HG03135 (cell line): ENCODE measurements around the gene KLRC2.
"Not testable (repeated sequence)": the region's sequence is repeated elsewhere in the genome, so short reads cannot be mapped to it uniquely, and the experiment has no call there.

Experiments used
- ATAC-seq: cut with Tn5 transposase; IDR thresholded peaks from one replicate; pipeline ENCODE4 v1.9.1; 2021; ENCODE audit warnings: mild to moderate bottlenecking, moderate library complexity; ENCODE audit not compliant: unreplicated experiment

Gene KLRC2

DNA sequence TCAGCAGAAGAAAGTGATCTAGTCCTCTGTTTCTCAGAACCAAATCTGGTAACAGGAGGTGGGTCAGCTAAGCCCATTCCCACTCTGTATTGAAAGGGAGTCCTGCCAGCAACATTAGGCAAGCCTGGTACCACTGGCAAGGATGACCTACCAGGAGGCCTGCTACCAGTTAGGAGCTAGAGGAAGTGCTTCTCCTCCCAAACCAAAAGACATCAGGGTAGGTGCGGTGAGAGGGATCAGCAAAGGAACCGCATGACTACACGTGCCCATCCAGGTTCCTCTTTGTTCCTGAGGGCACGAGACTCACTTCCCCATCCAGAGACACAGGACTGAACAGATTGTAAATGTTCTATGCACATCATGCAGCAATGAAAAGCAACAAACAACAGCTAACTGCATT is 29.1 kb downstream of the KLRC2 start:
- ATAC-seq, result no peak

DNA sequence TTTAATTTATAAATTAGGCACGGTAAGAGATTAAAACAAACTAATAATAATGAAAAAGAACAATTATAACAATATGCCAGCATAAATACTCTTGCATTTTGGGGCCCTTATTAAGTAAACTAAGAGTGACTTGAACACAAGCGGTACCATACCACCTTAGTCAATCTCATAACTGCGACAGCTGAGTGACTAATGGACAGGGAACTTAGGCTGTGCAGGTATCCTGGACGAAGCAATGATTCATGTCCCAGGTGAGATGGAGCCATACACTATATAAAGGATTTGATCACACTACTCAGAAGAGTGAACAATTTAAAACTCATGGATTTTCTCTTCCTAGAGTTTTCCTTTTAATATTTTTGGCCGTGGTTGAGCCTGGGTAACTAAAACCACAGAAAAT is 30.5 kb downstream of the KLRC2 start:
- ATAC-seq, result no peak

DNA sequence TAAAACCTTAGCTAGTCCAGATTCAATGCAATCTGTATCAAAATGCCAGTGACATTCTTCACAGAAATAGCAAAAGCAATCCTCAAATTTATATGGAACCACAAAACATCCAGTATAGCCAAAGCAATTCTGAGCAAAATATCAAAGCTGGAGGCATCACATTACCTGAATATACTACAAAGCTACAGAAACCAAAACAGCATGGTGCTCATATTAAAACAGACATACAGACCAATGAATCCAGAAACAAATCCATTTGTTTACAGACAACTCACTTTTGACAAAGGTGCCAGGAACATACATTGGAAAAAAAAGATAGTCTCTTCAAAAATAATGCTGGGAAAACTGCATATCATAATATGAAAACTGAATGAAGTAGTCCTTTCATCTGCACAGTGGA is 31.0 kb downstream of the KLRC2 start:
- no peak for ATAC-seq

DNA sequence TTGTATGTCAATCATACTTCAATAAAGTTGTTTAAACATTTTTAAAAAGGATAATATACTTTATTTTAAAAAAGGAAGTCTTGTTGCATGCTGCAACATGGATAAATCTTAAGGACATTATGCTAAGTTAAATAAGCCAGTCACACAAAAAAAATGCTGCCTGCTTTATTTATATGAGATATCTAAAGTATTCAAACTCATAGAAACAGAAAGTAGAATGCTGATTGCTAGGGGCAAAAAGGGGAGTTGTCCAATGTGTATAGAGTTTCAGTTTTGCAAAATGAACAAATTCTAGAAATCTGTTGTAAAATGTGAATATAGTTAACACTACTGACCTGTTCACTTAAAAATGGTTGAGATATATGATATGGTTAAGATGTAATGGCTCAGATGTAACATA is 35.0 kb downstream of the KLRC2 start:
- ATAC-seq, result no peak

DNA sequence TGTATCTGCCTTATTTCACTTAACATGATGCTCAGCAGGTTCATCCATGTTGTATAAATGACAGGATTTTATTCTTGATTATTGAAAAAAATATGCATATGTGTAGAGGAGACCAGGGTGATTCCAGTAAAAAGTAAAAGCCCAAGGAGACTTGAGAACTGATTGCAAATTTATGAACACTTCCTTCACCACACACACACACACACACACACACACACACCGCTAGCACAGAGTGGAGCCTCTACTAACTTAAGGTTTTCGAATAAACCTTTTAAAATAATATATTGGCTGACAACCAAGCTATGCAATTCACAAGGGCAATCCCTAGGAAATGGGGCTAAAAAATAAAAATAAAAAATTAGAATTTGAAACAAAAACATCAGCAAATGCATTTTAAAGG is 37.6 kb downstream of the KLRC2 start:
- ATAC-seq, result no peak

DNA sequence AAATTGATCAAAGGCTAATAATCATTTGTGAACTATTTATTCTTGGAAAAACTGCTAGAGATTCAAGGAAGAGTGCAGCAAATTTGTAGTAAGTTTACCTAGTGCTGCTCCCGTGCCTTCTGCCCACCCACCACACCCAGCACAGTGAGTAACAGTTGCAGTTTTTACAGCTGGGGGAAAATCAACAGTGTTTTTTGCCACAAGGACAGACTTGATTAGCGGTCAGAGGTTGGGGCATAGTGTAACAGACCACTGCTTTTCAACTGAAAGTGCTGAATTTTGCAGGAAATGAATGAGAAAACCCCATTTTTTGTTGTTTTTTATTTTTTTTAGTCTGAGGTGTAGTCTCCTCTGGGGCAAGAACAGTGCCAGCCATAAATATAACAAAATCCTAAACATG is 38.5 kb downstream of the KLRC2 start:
- ATAC-seq, result no peak

DNA sequence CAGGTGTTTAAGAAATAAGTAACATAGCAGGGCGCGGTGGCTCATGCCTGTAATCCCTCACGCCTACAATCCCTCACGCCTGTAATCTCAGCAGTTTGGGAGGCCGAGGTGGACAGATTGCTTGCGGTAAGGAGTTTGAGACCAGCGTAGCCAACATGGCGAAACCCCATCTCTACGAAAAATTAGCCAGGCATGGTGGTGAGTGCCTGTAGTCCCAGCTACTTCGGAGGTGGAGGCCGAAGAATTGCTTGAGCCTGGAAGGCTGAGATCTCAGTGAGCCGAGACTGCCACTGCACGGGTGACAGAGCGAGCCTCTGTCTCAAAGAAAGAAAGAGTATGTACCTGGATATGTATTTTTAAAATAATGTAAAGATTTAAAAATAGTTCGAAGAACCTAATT is 39.6 kb downstream of the KLRC2 start:
- not testable (repeated sequence) for ATAC-seq

DNA sequence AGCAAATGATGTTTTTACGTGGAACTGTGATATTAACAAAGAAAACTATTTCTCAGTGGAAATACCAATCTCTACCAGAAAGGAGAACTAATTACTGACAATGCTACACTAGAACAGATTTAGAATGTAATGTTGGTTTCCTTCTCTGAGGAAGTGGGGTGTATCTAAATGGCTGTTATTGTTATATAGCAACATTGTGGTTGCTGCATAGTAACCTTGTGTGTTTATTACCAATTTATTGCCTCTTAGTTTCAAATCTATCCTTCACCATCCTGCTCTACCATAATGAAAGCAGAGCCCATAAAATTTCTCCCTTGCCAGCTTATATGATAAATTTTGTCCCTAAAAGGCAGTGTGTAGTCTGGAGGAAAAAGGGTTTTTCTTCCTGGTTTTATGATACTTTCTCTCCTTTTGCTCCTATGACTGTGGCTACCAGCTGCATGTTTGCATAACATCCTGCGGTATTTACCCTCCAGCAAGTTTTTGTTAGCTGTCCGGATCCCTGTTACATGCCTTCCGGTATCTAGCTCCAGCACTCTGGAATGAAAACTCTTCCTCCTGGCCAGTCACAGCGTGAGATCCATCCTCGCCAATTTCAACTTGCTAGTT is 40.3 kb downstream of the KLRC2 start:
- ATAC-seq, result peak; percentile 88

DNA sequence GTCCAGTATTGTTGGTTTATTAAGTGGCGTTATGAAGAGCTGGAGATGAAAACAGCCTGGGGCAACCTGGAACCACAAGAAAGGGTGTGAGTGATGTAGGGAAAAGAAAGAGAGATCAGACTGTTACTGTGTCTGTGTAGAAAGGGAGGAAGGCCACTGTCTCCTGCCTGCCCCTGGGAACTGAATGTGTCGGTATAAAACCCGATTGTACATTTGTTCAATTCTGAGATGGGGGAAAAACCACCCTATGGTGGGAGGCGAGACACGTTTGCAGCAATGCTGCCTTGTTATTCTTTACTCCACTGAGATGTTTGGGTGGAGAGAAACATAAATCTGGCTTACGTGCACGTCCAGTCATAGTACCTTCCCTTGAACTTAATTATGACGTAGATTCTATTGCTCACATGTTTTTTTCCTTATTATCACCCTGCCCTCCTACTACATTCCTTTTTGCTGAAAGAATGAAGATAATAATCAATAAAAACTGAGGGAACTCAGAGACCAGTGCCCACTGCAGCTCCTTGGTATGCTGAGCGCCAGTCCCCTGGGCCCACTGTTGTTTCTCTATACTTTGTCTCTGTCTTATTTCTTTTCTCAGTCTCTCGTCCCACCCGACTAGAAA is 41.2 kb downstream of the KLRC2 start:
- ATAC-seq, result not testable (repeated sequence)

DNA sequence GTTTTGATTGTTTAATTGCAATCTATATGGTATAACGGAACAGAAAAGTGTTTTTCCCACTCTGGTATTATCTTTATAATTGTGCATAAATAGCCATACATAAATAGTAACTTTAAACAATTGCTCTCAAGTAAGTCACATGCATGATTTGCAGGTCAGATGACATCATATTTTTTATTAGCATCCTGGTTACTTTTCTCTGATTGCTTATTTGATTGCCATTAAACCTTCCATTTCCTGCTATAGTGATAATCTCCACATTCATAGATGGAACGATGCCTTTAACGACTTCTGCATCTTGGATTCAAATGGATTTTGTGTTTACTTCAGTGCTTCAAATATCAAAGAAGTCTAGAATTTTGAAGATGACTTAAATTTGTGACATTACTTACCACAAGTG is 42.5 kb downstream of the KLRC2 start:
- ATAC-seq, result no peak

DNA sequence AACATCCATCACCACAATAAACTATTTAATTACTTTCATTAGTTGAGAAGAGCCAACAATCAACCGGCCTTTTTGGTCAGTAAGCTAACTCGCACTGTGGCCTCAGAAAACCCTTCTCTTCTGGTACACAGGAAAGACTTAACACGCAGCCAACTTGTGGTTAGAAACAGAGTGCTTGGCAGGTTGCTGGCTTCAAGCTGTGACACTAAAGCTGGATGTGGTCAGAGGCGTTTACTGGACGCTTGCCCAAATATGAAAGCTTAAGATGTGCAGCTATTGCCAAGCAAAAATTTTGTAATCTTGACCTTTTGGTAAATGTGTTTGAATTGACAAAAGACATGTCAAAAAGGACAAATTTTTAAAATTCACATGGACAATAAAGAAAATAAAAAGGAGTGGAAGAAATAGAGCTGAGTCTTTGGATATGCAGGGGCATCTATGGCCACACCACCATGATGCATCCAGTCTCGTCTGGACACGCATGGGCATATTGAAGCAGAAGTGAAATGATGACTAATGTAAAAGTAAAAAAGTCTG is 43.3 kb downstream of the KLRC2 start:
- ATAC-seq, result peak; percentile 69

DNA sequence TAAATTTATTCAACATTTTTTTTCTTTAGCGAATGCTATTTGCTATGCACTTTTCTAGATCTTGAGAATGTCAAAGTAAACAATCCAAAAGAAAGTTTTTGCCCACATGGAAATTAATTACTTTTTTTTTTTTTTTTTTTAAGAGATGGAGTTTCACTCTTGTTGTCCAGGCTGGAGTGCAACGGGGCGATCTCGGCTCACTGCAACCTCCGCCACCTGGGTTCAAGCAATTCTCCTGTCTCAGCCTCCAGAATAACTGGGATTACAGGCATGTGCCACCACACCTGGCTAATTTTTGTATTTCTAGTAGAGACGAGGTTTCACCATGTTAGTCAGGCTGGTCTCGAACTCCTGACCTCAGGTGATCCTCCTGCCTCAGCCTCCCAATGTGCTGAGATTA is 44.8 kb downstream of the KLRC2 start:
- ATAC-seq, result not testable (repeated sequence)

DNA sequence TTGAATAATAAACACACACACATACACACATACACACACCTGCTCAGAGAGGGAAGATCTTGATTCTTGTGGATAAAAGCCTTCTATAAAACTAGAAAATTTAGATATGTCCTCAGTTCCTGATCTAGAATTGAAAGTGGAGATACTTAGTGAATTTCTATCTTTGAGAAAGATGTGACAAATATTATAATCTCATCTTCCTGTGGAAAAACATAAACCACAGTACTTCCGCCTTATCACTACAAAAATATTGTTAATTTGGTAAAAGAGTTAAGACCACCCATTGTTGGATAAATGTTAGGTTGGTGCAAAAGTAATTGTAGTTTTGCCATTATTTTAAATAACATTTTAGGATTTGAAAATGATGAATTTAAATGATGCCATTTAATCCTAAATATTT is 45.9 kb downstream of the KLRC2 start, which contains the start of gene KLRK1:
TSS of gene KLRK1 (minus strand) at position 138 of the 400 bp plus-strand sequence. CDS start 1,231 bp downstream, outside the sequence.
- no peak for ATAC-seq

DNA sequence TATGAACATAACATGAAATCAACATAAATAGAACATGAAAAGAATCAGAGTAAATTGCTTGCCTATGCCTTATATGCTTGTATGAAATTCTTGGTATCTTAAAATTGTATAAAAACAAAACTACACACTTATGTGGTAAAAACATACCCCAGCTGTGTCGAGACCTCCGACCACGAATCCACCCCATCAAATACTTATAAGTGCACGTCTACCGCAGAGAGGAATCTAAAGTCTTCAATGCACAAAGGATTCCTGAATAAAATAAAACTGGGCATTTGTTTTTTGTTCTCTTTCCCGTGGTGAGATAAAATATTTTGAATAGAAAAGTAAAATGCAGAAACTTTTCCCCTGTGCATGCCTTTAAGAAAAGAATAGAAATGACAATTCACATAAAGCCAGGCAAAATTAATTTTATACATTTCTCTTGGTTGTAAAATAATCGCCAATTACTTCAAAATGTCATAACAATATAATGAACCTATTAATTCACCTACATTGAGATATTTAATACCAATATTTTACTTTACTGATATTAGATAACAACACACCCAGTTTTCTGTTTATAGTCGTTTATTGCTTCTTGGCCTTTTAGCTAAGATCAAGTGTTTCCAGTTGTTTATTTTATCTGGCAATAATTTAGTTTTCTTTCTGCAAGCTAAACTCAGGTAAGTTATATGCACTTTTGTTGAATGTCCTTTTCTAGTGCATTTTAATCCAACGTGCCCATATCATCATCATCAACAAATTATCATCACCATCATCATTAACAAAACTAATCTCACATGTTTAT is 47.0 kb downstream of the KLRC2 start:
- ATAC-seq, result no peak

DNA sequence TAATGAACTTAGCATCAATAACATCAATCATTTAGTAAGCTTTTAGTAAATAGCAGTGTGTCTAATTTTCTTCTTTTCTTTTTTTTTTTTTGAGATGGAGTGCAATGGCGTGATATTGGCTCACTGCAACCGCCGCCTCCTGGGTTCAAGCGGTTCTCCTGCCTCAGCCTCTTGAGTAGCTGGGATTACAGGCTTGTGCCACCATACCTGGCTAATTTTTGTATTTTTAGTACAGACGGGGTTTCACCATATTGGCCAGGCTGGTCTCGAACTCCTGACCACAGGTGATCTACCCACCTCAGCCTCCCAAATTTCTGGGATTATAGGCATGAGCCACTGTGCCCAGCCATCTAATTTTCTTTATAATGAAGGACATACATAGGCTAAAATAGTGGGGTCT is 48.3 kb downstream of the KLRC2 start:
- not testable (repeated sequence) for ATAC-seq

DNA sequence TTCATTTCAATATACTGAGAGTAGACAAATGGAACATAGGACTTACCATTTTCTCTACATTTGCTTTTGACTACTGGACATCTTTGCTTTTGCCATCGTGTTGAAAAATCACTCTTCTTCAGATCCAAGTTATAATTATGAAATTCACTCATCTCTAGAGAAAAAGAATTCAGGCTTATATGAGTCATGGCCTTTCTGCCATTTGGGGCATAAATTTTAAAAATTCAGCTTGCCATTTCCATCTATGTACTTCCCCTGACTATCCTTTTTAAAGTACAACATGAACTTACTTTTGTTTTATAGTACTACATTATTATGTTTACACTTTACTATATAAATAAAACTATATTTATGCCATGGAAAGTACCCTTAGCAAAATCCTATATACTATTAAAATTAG is 49.0 kb downstream of the KLRC2 start:
- no peak for ATAC-seq

DNA sequence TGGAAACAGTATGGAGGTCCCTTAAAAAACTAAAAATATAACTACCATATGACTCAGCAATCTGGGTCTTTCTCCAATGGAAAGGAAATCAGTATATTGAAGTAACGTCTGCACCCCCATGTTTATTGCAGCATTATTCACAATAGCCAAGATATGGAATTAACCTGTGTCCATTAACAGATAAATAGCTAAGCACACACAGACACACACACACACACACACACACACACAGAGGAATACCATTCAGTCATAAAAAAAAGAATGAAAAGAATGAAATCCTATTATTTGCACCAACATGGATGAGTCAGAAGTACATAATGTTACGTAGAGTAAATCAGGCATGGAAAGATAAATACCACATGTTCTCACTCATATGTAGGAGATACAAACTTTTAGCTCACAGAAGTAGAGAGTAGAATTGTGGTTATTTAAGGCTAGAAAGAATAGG is 50.6 kb downstream of the KLRC2 start:
- ATAC-seq, result no peak

DNA sequence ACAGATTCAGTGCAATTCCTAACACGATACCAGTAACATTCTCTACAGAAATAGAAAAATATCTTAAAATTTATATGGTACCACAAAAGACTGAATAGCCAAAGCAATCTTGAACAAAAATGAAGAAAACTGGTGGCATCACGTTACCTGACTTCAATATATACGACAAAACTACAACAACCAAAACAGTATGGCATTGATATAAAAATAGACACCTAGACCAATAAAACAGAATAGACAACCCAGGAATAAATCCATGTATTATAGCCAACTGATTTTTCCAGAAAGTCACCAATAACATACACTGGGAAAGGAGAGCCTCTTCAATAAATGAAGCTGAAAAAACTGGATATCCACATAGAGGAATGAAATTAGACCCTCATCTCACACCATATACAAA is 51.6 kb downstream of the KLRC2 start:
- ATAC-seq, result no peak

DNA sequence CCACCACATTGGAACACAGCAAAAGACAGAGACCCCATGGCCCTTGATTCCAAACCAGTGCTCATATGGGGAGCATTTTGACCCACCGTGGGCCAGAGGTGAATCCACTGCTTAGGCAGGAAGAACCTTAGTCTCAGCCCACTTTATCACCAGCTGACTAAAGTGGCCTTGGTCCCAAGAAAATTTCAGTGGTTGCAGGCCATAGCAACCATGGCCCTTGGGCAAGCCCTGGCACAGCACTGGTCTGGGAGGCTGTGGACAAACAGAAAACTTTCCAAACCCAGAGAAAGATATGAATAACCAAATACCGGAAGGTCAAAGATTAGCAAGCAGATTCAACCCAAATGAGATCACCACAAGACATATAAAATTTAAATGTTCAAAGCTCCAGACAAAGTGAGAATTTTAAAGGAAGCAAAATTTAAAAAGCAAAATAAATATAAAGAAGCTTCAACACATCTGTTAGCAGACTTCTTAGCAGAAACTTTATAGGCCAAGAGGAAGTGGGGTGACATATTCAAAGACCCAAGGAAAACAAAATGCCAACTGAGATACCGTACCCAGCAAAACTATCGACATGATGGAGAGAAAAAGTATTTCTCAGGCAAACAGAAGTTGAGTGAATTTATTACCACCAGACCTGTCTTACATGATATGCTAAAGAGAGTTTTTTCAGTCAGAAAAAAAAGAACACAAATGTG is 53.7 kb downstream of the KLRC2 start:
- ATAC-seq, result no peak
